Esophagus squamous epithelium (tissue), 4 donors: Measurements from ENCODE around the gene FOXK1.

Experiments
- POLR2A ChIP-seq, 4 donors: fragments of 450-650 bp; IDR thresholded peaks; one replicate each; pipeline ENCODE4 v1.6.1; 2017; ENCODE audit warnings: antibody characterized with exemption in 4 of 4, mild to moderate bottlenecking in 4 of 4, moderate library complexity in 3 of 4
- TF ChIP-seq, protein P1 (sequence below), 6 experiments: fragments of 450-650 bp in 4 of 6; fragments of 200-600 bp in 2 of 6; sonication (generic) in 2 of 6; IDR thresholded peaks; one replicate each; pipeline ENCODE4 v1.5.1; 2016 to 2019; ENCODE audit warnings: antibody characterized with exemption in 6 of 6, mild to moderate bottlenecking in 4 of 6, moderate library complexity in 4 of 6

DNA sequence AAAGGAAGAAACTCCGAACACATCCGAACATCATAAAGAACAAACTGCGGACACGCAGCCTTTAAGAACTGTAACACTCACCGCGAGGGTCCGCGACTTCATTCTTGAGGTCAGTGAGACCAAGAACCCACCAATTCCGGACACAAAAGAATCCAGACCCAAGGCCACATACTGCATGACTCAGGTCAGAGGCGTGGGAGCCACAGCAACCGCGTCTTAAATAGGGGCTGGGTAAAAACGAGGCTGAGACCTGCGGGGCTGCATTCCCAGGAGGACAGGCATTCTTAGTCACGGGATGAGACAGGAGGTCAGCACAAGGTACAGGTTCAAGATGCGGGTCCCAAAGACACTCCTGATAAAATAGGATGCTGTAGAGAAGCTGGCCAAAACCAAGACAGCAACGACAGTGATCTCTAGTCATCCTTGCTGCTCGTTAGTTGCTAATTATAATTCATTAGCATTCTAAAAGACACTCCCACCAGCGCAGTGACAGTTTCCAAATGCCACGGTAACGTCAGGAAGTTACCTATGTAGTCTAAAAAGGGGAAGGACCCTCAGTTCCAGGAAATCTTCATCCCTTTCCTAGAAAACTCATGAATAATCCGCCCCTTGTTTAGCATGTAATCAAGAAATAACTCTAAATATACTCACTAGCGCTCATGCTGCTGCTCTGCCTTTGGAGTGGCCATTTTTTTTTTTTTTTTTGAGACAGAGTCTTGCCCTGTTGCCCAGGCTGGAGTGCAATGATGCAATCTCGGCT, 112.7 kb downstream of the FOXK1 start:
- TF ChIP-seq, protein P1, sequence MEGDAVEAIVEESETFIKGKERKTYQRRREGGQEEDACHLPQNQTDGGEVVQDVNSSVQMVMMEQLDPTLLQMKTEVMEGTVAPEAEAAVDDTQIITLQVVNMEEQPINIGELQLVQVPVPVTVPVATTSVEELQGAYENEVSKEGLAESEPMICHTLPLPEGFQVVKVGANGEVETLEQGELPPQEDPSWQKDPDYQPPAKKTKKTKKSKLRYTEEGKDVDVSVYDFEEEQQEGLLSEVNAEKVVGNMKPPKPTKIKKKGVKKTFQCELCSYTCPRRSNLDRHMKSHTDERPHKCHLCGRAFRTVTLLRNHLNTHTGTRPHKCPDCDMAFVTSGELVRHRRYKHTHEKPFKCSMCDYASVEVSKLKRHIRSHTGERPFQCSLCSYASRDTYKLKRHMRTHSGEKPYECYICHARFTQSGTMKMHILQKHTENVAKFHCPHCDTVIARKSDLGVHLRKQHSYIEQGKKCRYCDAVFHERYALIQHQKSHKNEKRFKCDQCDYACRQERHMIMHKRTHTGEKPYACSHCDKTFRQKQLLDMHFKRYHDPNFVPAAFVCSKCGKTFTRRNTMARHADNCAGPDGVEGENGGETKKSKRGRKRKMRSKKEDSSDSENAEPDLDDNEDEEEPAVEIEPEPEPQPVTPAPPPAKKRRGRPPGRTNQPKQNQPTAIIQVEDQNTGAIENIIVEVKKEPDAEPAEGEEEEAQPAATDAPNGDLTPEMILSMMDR (IDR thresholded peaks at IDR 0.05), result no peak
- TF ChIP-seq POLR2A (IDR thresholded peaks at IDR 0.05), result no peak
